Measurements from ENCODE around the gene PKM. TPM values are rescaled to one million over a fixed set of nuclear protein-coding genes. Genes with fewer than 3 reads are reported as not detected.
"Not testable (repeated sequence)": the region's sequence is repeated elsewhere in the genome, so short reads cannot be mapped to it uniquely, and the experiment has no call there.

PKM gene
- total and polyA plus RNA-seq, 7 donors: 135 to 582 (median 210) TPM

DNA sequence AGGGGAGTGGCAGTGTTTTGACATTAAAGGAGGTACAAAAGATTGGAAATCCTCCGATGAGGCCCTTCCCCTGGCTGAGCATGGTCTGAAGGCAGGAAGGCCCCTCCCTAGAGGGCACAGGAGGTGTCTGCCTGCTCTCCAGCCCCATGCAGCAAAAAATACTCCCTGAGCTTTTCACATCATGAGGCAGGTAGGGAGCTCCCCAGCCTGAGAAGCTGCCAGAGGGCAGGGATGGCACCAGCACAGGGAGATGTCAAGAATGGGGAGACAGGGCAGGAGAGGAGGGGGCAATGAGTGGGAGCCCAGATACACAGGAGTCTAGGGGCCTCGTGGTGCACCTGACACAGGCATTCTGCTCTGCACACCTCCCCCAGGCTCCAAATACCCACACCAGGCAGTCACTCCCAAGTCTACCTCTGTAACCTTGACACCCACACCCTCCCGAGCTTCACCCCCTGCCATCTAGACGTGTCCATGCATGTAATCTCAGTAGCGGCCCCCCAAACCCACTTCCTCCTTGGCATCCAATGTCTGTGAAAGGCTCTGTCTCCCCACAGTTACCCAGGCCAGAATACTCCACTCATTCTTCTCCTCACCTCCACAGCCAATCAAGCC, 56.3 kb downstream of the PKM start:
- WGBS, 2 donors: 55 to 56% methylated on average over 5 of the region's 5 CpGs
- DNase-seq: no peak

DNA sequence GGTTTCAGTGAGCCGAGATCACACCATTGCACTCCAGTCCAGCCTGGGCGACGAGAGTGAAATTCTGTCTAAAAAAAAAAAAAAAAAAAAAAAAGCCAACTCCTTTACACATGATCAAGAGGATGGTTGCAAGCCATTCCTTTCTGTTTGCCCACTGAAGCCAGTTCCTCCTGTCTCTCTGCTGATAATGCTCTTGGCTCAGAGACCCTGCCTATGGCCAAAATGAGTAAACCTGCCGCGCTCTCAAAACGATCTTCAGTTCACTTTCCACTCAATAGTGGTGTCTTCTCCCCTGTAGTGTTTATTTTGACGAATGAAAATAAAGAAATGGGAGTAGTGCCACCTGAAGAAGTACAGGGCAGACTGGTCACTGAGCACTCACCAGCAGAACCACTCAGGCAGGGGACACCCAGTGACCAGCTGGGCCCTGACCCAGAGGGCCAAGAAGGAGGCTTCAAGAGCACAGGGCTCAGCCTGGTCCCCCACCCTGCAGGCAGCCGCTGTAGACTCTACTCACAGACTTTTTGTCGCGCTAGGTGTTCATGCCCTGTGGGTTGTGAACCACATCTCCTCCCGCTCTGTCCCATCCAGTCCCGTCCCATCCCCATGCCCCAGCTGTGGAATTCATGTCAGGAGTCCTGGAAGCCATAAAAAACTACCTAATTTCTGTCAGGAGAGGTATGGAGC, 57.0 kb downstream of the PKM start:
- DNase-seq: no peak
- H3K9me3 ChIP-seq: no peaks in the 10 kb centered on the region
- no peaks in the 10 kb centered on the region for H3K36me3 ChIP-seq

More for the DNA sequence above, 56.3 kb downstream of the PKM start:
- no peak for TF ChIP-seq CTCF (IDR thresholded peaks at IDR 0.05)
- TF ChIP-seq POLR2A (IDR thresholded peaks at IDR 0.05): no peak
- TF ChIP-seq EP300 (IDR thresholded peaks at IDR 0.05): no peak
- no peak for TF ChIP-seq POLR2AphosphoS5 (IDR thresholded peaks at IDR 0.05)
- no peaks in the 10 kb centered on the region for H3K27me3 ChIP-seq
- intact Hi-C loops (cut with DNase I): no loop called here
- no peaks in the 10 kb centered on the region for H3K4me1 ChIP-seq
- H3K27ac ChIP-seq: no peak overlapping the region
- no peaks in the 10 kb centered on the region for H3K9me3 ChIP-seq
- no peaks in the 10 kb centered on the region for H3K36me3 ChIP-seq
- no peak overlapping the region for H3K4me3 ChIP-seq

DNA sequence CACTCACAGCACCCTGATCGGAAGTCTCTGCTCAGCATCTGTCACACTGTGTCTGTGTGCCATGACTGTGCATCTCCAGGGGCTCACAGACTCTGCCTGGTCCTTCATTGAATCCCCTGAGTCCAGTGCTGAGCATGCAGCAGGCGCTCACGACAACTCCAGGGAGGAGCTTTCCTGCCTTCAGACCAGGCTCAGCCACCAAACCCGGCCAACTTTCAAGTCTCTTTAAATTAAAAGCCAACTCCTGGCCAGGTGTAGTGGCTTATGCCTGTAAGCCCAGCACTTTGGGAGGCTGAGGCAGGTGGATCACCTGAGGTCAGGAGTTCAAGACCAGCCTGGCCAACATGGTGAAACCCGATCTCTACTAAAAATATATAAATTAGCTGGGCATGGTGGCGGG, 57.6 kb downstream of the PKM start:
- Histone ChIP-seq H3K9me3 (no peaks in the 10 kb centered on the region), H3K27me3 (no peaks in the 10 kb centered on the region), H3K36me3 (no peaks in the 10 kb centered on the region), H3K27ac (no peak overlapping the region), H3K4me1 (no peaks in the 10 kb centered on the region), H3K4me3 (no peak overlapping the region)
- TF ChIP-seq EP300 (IDR thresholded peaks at IDR 0.05) (no peak), POLR2AphosphoS5 (IDR thresholded peaks at IDR 0.05) (no peak), POLR2A (IDR thresholded peaks at IDR 0.05) (no peak), CTCF (IDR thresholded peaks at IDR 0.05) (no peak)
- 93 to 94% methylated on average over 6 of the region's 6 CpGs for WGBS, 2 donors
- DNase-seq: no peak
- intact Hi-C loops (cut with DNase I): no loop called here

More for the DNA sequence above, 57.0 kb downstream of the PKM start:
- H3K4me3 ChIP-seq: no peak overlapping the region
- TF ChIP-seq POLR2A (IDR thresholded peaks at IDR 0.05) (no peak), EP300 (IDR thresholded peaks at IDR 0.05) (no peak), CTCF (IDR thresholded peaks at IDR 0.05) (no peak), POLR2AphosphoS5 (IDR thresholded peaks at IDR 0.05) (no peak)
- no peak overlapping the region for H3K27ac ChIP-seq
- WGBS, 2 donors: 85 to 87% methylated on average over 12 of the region's 12 CpGs
- no peaks in the 10 kb centered on the region for H3K27me3 ChIP-seq
- no peaks in the 10 kb centered on the region for H3K4me1 ChIP-seq
- intact Hi-C loops (cut with DNase I): no loop called here

DNA sequence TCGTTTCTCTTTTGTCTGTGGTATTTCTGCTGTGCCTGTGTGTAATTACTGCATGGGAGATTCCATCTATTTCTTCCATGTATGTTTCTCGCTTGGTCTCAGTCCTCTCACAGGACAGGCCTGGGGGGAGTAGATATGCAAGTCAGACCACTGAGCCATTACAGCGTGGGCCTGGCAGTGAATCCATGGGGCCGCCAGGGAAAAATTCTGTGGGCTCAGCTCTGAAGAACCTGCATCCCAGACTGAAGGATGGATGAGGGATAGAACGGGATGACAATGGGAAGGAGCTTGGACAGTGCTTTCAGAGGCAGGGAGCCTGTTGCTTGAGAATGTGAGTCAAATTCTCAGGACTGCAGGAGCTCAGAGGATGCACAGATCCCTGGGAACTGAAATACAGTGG, 58.2 kb downstream of the PKM start:
- no peak for DNase-seq
- Histone ChIP-seq H3K27me3 (no peaks in the 10 kb centered on the region), H3K36me3 (no peaks in the 10 kb centered on the region), H3K9me3 (no peaks in the 10 kb centered on the region), H3K4me3 (no peak overlapping the region), H3K27ac (no peak overlapping the region), H3K4me1 (no peaks in the 10 kb centered on the region)
- no peak for TF ChIP-seq EP300 (IDR thresholded peaks at IDR 0.05)
- no peak for TF ChIP-seq POLR2AphosphoS5 (IDR thresholded peaks at IDR 0.05)
- TF ChIP-seq POLR2A (IDR thresholded peaks at IDR 0.05): no peak
- no peak for TF ChIP-seq CTCF (IDR thresholded peaks at IDR 0.05)
- 90% methylated on average over 5 of the region's 5 CpGs for whole genome bisulfite sequencing, 2 donors
- intact Hi-C loops (cut with DNase I): no loop called here

DNA sequence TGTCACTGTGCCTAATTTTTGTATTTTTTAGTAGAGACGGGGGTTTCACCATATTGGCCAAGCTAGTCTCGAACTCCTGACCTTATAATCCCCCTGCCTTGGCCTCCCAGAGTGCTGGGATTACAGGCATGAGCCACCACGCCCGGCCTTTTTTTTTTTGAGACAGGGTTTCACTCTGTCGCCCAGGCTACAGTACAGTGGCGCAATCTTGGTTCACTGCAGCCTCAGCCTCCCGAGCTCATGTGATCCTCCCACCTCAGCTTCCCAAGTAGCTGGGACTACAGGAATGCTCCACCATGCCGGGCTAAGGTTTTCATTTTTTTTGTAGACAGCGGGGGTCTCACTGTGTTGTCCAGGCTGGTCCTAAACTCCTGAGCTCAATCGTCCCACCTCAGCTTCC, 59.0 kb downstream of the PKM start:
- H3K27me3 ChIP-seq; intact Hi-C loops (cut with DNase I); H3K4me3 ChIP-seq; H3K4me1 ChIP-seq; H3K9me3 ChIP-seq; H3K36me3 ChIP-seq; DNase-seq; H3K27ac ChIP-seq: not testable (repeated sequence)
- WGBS, 2 donors: 90 to 91% methylated on average over 10 of the region's 10 CpGs

All from sigmoid colon (tissue), 7 donors.